Calu3 (cell line): ENCODE data around the gene GNG5. TPM values are rescaled to one million over a fixed set of nuclear protein-coding genes. Genes with fewer than 3 reads are reported as not detected.

Experiments used
- BruUV-seq: library from RNA; stranded (reverse); fragments of 400-500 nt; replicated peaks from 2 replicates; lab custom pipeline; 2021; lab: Mats Ljungman, UMichigan
- CTCF ChIA-PET: fragments of 300-600 bp; sonication (Branson Sonifier 250); formaldehyde crosslinking; loops from one replicate; lab custom pipeline; 2022; ENCODE audit warnings: antibody characterized with exemption; lab: Charles Lee
- DNase-seq: peaks from one replicate; pipeline ENCODE4 v3.0.0; 2022
- H3K27ac Mint-ChIP-seq: one replicate; pipeline ENCODE4 v1.8.0; 2022; ENCODE audit warnings: mixed read lengths; ENCODE audit not compliant: unreplicated experiment
- H3K27me3 Mint-ChIP-seq: one replicate; pipeline ENCODE4 v1.8.0; 2022; ENCODE audit warnings: mixed read lengths; ENCODE audit not compliant: unreplicated experiment
- H3K36me3 Mint-ChIP-seq: one replicate; pipeline ENCODE4 v1.8.0; 2022; ENCODE audit warnings: mild to moderate bottlenecking, moderate library complexity, mixed read lengths; ENCODE audit not compliant: insufficient read depth, unreplicated experiment
- H3K4me1 Mint-ChIP-seq: one replicate; pipeline ENCODE4 v1.8.0; 2022; ENCODE audit warnings: mild to moderate bottlenecking, low read depth, mixed read lengths; ENCODE audit not compliant: unreplicated experiment
- H3K4me3 Mint-ChIP-seq: one replicate; pipeline ENCODE4 v1.8.0; 2022; ENCODE audit warnings: mild to moderate bottlenecking, low read depth, moderate library complexity, mixed read lengths; ENCODE audit not compliant: unreplicated experiment
- H3K9me3 Mint-ChIP-seq: one replicate; pipeline ENCODE4 v1.8.0; 2022; ENCODE audit warnings: low read depth, mixed read lengths; ENCODE audit not compliant: unreplicated experiment
- intact Hi-C: fragments of 100-400 bp; cut with micrococcal nuclease; formaldehyde crosslinking; loops from one replicate; pipeline ENCODE4 v1.10.0; 2022; ENCODE audit not compliant: unreplicated experiment
- total RNA-seq: library from RNA; stranded (reverse); gene quantifications from 2 replicates; pipeline ENCODE4 v1.2.3, GENCODE V29; 2022
- TF ChIP-seq, protein P1 (sequence below): fragments of 200-600 bp; IDR thresholded peaks from one replicate; pipeline ENCODE4 v1.8.0; 2022; ENCODE audit warnings: antibody characterized with exemption; ENCODE audit not compliant: unreplicated experiment

Gene GNG5
- total RNA-seq, 1 experiment from 2014 or later = 118 TPM

DNA sequence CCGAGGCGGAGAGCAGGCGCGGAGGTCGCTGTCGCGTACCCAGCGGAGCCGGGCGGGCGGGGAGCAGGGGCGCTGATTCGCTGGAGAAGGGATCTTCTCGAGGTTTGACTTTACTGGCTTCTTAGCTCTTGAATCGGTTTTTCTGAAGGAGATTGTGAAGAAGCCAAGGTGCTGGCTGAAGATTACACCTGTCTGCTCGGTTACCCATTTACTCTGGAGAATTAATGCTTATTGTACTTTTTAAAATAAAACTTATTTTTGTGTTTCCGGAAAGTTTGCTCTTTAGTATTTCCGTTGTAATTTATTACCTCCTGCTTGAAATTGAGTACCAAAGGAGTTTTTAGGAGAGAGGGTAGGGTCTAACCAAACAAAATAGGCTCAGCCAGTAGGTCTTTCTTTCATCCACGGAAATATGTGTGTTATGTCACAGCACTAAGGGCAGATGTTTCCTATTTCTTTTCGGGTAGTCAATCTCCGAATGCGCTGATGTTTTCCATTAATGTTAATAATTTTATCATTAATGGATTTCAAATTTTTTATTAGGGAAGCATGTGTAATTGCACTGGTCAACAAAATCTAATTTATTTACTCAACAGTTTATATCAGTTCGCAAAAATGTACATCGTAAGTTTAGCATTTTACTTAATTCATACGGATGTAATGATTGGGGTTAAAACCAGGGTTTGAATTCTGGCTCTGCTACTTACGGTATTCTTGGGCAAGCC lies 510 bp upstream of the GNG5 start:
- no peak for DNase-seq
- no peaks in the 10 kb centered on the region for H3K27me3 Mint-ChIP-seq
- no peaks in the 10 kb centered on the region for H3K9me3 Mint-ChIP-seq
- TF ChIP-seq, protein P1, sequence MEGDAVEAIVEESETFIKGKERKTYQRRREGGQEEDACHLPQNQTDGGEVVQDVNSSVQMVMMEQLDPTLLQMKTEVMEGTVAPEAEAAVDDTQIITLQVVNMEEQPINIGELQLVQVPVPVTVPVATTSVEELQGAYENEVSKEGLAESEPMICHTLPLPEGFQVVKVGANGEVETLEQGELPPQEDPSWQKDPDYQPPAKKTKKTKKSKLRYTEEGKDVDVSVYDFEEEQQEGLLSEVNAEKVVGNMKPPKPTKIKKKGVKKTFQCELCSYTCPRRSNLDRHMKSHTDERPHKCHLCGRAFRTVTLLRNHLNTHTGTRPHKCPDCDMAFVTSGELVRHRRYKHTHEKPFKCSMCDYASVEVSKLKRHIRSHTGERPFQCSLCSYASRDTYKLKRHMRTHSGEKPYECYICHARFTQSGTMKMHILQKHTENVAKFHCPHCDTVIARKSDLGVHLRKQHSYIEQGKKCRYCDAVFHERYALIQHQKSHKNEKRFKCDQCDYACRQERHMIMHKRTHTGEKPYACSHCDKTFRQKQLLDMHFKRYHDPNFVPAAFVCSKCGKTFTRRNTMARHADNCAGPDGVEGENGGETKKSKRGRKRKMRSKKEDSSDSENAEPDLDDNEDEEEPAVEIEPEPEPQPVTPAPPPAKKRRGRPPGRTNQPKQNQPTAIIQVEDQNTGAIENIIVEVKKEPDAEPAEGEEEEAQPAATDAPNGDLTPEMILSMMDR = no peak
- intact Hi-C loops = loop anchor here (2.0 to 5.0 kb wide), 2 partner anchors 65 to 114 kb away; partner anchors contain the start of gene CTBS
- CTCF ChIA-PET = interaction anchor here (0.7 to 1.1 kb wide), 2 partner anchors 67 to 381 kb away, joined by 3 to 4 read pairs; partner anchors contain the start of gene CTBS
- H3K27ac Mint-ChIP-seq = peak overlapping the region; percentile 87
- peak overlapping the region; percentile 89 for H3K4me3 Mint-ChIP-seq
- peaks cover 35% of the 10 kb centered on the region for H3K36me3 Mint-ChIP-seq
- H3K4me1 Mint-ChIP-seq = peaks cover 17% of the 10 kb centered on the region
- BruUV-seq = TSS peak; percentile 82

DNA sequence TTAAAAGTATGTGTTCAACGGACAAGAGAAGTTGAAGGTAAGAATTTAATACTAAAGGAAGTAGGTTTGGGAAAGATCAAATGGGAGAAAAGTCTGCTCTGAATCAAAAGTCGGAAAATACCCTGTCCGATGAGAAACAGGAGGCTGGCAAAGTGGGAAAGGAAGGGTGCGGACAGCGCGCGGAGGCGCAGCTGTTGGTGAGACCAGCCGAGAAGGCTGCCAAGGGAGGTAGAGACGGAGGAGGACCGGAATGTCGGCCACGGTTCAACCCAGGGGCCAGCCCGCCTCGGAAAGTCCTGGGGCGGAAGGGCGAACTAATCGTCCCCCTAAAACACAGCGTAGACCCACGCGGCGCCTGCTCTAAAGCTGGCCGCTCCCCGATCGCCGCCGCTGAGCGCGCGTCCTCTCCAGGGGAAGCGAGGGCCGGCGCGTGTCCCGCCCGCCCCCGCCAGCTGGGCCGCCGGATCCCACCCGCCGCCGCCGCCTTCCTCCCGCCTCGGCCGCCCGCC lies 834 bp downstream of the GNG5 start:
- H3K36me3 Mint-ChIP-seq = peaks cover 49% of the 10 kb centered on the region
- DNase-seq = no peak
- intact Hi-C loops = loop anchor here (2.0 to 5.0 kb wide), 2 partner anchors 67 to 115 kb away; partner anchors contain the start of gene CTBS
- peak overlapping the region; percentile 87 for H3K27ac Mint-ChIP-seq
- CTCF ChIA-PET = interaction anchor here (0.6 to 1.1 kb wide), 7 partner anchors 24 to 277 kb away, joined by 3 to 4 read pairs (median 3); partner anchors contain the start of gene CTBS
- H3K27me3 Mint-ChIP-seq = no peaks in the 10 kb centered on the region
- H3K9me3 Mint-ChIP-seq = no peaks in the 10 kb centered on the region
- H3K4me1 Mint-ChIP-seq = peaks cover 27% of the 10 kb centered on the region
- BruUV-seq = no TSS peak
- TF ChIP-seq, protein P1 = no peak
- H3K4me3 Mint-ChIP-seq = peak overlapping the region; percentile 89

DNA sequence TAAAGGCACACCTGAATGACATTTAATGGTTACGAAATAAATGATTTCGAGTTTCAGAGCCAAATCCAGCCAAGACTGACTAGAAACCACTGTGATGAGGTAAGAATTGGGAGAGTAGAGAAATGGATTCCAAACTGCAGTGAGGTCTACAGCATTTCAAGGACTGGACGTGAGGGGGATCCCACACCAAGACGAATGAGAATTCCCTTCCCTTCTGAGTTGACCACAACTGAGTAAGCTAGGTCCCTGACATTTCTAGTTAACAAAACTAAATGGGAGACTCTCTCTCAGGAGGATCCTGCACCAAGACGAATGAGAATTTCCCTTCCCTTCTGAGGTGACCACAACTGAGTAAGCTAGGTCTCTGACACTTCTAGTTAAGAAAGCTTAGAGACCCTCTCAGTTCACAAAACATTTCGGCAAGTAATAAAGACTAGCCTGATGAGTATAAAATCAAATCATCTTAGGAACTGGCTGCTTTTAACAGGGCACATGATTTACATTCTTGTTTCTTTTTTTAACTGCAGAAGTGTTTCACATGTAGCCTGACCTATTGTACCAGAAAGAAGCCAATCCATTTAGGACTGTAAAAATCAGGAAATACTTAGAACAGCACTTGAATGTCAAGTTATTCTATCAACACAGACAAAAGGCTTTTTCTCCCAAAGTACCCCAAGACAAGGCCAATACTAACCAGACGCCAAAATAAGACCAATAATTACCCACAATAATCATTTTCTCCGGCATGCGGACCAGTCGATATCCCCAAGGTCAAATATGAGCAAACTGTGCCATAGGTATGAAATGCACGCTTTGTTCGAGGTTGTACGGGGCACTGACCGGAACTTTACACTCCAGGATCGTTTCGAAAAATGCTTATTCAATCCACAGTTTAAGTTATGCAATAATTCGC lies 1.5 kb downstream of the GNG5 start:
- BruUV-seq = TSS peak; percentile 27
- intact Hi-C loops = loop anchor here (5.0 kb wide), 1 partner anchor 67 kb away; the partner anchor contains the start of gene CTBS
- H3K4me3 Mint-ChIP-seq = peak overlapping the region; percentile 89
- no peak for DNase-seq
- TF ChIP-seq, protein P1 = no peak
- peaks cover 51% of the 10 kb centered on the region for H3K36me3 Mint-ChIP-seq
- H3K4me1 Mint-ChIP-seq = peaks cover 27% of the 10 kb centered on the region
- H3K27ac Mint-ChIP-seq = peak overlapping the region; percentile 87
- no peaks in the 10 kb centered on the region for H3K27me3 Mint-ChIP-seq
- CTCF ChIA-PET = interaction anchor here (1.0 kb wide), 1 partner anchor 25 kb away, joined by 3 read pairs; no protein-coding TSS in a partner anchor
- no peaks in the 10 kb centered on the region for H3K9me3 Mint-ChIP-seq

DNA sequence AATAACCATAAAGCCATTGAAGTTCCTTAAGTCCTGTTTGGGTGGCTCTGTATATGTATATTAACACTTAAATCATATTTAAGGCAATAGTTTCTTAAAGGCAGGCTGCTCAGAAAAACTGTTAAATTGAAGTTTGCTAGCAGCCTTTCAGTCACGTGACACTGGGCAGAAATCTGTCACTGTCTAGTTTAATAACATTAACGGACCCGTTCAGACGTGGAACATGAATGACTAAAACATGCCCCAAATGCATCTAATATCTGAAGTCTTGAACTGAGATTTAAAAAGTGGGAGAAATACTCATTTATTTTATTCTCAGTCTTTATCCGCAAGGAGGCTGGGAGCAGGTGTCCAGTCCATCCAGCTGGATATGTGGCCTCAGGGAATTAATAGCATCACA lies 3.5 kb downstream of the GNG5 start:
- no peak overlapping the region for H3K27ac Mint-ChIP-seq

More for the DNA sequence above, 3.5 kb downstream of the GNG5 start:
- Mint-ChIP-seq H3K4me1 (peaks cover 27% of the 10 kb centered on the region), H3K27me3 (no peaks in the 10 kb centered on the region), H3K36me3 (peaks cover 51% of the 10 kb centered on the region), H3K9me3 (no peaks in the 10 kb centered on the region), H3K4me3 (peak overlapping the region; percentile 89)
- TF ChIP-seq, protein P1 = no peak
- CTCF ChIA-PET = no interaction called here
- intact Hi-C loops = no loop called here
- no peak for DNase-seq
- BruUV-seq = no TSS peak
